ENCODE data around the gene SPINT3. TPM values are rescaled to one million over a fixed set of nuclear protein-coding genes. Genes with fewer than 3 reads are reported as not detected.

The SPINT3 gene
- total RNA-seq, 1 experiment from 2014 or later: not detected

DNA sequence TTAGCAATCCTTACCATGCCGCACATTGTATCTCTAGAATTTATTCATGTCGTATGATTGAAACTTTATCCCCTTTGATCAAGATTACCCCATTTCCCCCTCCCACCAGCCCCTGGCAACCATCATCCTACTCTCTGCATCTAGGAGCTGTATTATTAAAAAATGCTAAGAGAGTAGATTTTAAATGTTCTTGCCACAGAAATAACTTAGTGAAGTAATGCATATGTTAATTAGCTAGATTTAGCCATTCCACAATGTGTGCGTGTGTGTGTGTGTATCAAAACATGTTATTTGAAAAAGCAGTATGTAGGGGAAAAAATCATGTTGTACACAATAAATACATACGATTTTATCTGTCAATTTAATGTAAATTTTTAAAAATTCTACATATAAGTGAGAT is 11.9 kb upstream of the SPINT3 start (continued):
- TF ChIP-seq, protein P1, sequence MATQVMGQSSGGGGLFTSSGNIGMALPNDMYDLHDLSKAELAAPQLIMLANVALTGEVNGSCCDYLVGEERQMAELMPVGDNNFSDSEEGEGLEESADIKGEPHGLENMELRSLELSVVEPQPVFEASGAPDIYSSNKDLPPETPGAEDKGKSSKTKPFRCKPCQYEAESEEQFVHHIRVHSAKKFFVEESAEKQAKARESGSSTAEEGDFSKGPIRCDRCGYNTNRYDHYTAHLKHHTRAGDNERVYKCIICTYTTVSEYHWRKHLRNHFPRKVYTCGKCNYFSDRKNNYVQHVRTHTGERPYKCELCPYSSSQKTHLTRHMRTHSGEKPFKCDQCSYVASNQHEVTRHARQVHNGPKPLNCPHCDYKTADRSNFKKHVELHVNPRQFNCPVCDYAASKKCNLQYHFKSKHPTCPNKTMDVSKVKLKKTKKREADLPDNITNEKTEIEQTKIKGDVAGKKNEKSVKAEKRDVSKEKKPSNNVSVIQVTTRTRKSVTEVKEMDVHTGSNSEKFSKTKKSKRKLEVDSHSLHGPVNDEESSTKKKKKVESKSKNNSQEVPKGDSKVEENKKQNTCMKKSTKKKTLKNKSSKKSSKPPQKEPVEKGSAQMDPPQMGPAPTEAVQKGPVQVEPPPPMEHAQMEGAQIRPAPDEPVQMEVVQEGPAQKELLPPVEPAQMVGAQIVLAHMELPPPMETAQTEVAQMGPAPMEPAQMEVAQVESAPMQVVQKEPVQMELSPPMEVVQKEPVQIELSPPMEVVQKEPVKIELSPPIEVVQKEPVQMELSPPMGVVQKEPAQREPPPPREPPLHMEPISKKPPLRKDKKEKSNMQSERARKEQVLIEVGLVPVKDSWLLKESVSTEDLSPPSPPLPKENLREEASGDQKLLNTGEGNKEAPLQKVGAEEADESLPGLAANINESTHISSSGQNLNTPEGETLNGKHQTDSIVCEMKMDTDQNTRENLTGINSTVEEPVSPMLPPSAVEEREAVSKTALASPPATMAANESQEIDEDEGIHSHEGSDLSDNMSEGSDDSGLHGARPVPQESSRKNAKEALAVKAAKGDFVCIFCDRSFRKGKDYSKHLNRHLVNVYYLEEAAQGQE (IDR thresholded peaks at IDR 0.05; ENCODE audit: low read depth): no peak
- TF ChIP-seq, protein P2, sequence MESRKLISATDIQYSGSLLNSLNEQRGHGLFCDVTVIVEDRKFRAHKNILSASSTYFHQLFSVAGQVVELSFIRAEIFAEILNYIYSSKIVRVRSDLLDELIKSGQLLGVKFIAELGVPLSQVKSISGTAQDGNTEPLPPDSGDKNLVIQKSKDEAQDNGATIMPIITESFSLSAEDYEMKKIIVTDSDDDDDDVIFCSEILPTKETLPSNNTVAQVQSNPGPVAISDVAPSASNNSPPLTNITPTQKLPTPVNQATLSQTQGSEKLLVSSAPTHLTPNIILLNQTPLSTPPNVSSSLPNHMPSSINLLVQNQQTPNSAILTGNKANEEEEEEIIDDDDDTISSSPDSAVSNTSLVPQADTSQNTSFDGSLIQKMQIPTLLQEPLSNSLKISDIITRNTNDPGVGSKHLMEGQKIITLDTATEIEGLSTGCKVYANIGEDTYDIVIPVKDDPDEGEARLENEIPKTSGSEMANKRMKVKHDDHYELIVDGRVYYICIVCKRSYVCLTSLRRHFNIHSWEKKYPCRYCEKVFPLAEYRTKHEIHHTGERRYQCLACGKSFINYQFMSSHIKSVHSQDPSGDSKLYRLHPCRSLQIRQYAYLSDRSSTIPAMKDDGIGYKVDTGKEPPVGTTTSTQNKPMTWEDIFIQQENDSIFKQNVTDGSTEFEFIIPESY (IDR thresholded peaks at IDR 0.05; ENCODE audit: extremely low read depth, insufficient replicate concordance, low read length): no peak
- no peak for TF ChIP-seq POLR2AphosphoS5 (IDR thresholded peaks at IDR 0.05; ENCODE audit: low read depth, low read length)
- TF ChIP-seq TCF7L2 (IDR thresholded peaks at IDR 0.05; ENCODE audit: borderline replicate concordance, extremely low read depth, insufficient read depth, insufficient read length): no peak
- no peak for TF ChIP-seq ELF1 (IDR thresholded peaks at IDR 0.05; ENCODE audit: borderline replicate concordance, low read depth)

DNA sequence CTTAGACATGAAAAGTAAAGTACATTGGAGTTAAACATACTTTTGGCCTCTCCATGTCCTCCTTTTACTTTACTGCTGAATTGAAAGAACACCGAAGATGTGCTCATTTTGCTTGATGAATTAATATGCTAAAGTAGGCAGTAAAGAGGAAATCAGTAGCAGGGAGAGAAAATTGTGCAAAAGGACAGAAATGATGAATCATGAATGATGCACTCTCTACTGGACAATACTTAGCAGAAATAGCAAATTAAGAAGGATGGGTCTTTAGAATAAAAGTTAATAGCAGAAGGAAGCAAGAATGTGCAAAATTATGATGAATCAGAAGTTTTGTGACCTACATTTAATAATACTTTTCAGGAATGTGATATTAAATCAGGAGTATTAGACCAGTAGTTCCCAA is 8.4 kb upstream of the SPINT3 start:
- H3K4me3 ChIP-seq (replicated peaks in 1 of 2; ENCODE audit: low read depth in 1 of 2, low read length in 2 of 2): no peak overlapping the region
- intact Hi-C loops (cut with micrococcal nuclease): no loop called here
- no peaks in the 10 kb centered on the region for H3K4me1 ChIP-seq (ENCODE audit: control insufficient read depth in 1 of 2, insufficient read depth in 2 of 2, low read length in 2 of 2)
- H3K27ac ChIP-seq (ENCODE audit: low read depth, low read length): no peak overlapping the region
- no peaks in the 10 kb centered on the region for H4K20me1 ChIP-seq (ENCODE audit: insufficient read depth)
- POLR2A ChIA-PET: no interaction called here
- RAD21 ChIA-PET (ENCODE audit: low non-redundant PET in 1 of 2, low total read pairs in 2 of 2, uncharacterized antibody in 2 of 2, unreplicated experiment in 2 of 2): no interaction called here
- H3K9ac ChIP-seq (ENCODE audit: low read length): no peak overlapping the region
- H3K27me3 ChIP-seq (ENCODE audit: insufficient read depth, low read length): peaks cover 28% of the 10 kb centered on the region; the same call in 1 of the 2 replicates
- H3K9me3 ChIP-seq (ENCODE audit: control insufficient read depth in 1 of 2, insufficient read depth in 1 of 2, low read depth in 1 of 2, low read length in 2 of 2): no peaks in the 10 kb centered on the region
- DNase-seq (ENCODE audit: low read depth, low spot score) (no peak), ATAC-seq (no peak)
- no peak overlapping the region for H3K4me2 ChIP-seq (ENCODE audit: low read length)
- BruUV-seq (replicated peaks): no TSS peak
- no peak overlapping the region for H2AFZ ChIP-seq (ENCODE audit: low read depth, low read length, poor library complexity, severe bottlenecking)
- H3K36me3 ChIP-seq (ENCODE audit: control insufficient read depth in 1 of 2, insufficient read depth in 2 of 2, low read length in 2 of 2): no peaks in the 10 kb centered on the region
- TF ChIP-seq POLR2A (IDR thresholded peaks at IDR 0.05; ENCODE audit: borderline replicate concordance, extremely low read depth, insufficient read depth, insufficient read length): no peak
- TF ChIP-seq RAD21 (IDR thresholded peaks at IDR 0.05; ENCODE audit: low read depth): no peak
- TF ChIP-seq EZH2 (IDR thresholded peaks at IDR 0.05): no peak
- no peak for TF ChIP-seq SRF (IDR thresholded peaks at IDR 0.05; ENCODE audit: low read depth)
- TF ChIP-seq, protein P1 (IDR thresholded peaks at IDR 0.05; ENCODE audit: low read depth): no peak
- no peak for TF ChIP-seq EZH2phosphoT487 (IDR thresholded peaks at IDR 0.05; ENCODE audit: borderline replicate concordance)
- TF ChIP-seq ZNF274 (IDR thresholded peaks at IDR 0.05; ENCODE audit: low read depth, low read length): no peak
- no peak for TF ChIP-seq POLR2AphosphoS5 (IDR thresholded peaks at IDR 0.05; ENCODE audit: low read depth, low read length)
- no peak for TF ChIP-seq YY1 (IDR thresholded peaks at IDR 0.05; ENCODE audit: extremely low read depth, insufficient replicate concordance, low read depth, low read length)
- no peak for TF ChIP-seq CBX3 (IDR thresholded peaks at IDR 0.05; ENCODE audit: low read depth)
- no peak for TF ChIP-seq ELF1 (IDR thresholded peaks at IDR 0.05; ENCODE audit: borderline replicate concordance, low read depth)
- TF ChIP-seq SP1 (IDR thresholded peaks at IDR 0.05; ENCODE audit: low read depth): no peak
- CTCF ChIA-PET: no interaction called here
- no peaks in the 10 kb centered on the region for H3K9me2 ChIP-seq (ENCODE audit: insufficient read depth)
- H3K79me2 ChIP-seq (ENCODE audit: insufficient read depth, low read length): no peaks in the 10 kb centered on the region

Data from HCT116 (cell line).